GM21423 (cell line): ENCODE measurements around the gene ZSCAN10.
"Not testable (repeated sequence)": the region's sequence is repeated elsewhere in the genome, so short reads cannot be mapped to it uniquely, and the experiment has no call there.

Source experiments
- ATAC-seq: cut with Tn5 transposase; IDR thresholded peaks from one replicate; pipeline ENCODE4 v1.9.1; 2021; ENCODE audit warnings: mild to moderate bottlenecking, moderate library complexity; ENCODE audit not compliant: unreplicated experiment

The ZSCAN10 gene

GRCh38 chr16:3098459-3099394, at the start of gene ZSCAN10:
TSS of gene ZSCAN10 (minus strand) at chr16:3099294. CDS start at chr16:3092937, 6,357 bp downstream.
- no peak for ATAC-seq

- ATAC-seq = no peak
These were observed 49.4 kb upstream of the ZSCAN10 start for GRCh38 chr16:3148256-3149192.

- no peak for ATAC-seq
These were observed 48.6 kb upstream of the ZSCAN10 start for GRCh38 chr16:3147757-3148104.

DNA sequence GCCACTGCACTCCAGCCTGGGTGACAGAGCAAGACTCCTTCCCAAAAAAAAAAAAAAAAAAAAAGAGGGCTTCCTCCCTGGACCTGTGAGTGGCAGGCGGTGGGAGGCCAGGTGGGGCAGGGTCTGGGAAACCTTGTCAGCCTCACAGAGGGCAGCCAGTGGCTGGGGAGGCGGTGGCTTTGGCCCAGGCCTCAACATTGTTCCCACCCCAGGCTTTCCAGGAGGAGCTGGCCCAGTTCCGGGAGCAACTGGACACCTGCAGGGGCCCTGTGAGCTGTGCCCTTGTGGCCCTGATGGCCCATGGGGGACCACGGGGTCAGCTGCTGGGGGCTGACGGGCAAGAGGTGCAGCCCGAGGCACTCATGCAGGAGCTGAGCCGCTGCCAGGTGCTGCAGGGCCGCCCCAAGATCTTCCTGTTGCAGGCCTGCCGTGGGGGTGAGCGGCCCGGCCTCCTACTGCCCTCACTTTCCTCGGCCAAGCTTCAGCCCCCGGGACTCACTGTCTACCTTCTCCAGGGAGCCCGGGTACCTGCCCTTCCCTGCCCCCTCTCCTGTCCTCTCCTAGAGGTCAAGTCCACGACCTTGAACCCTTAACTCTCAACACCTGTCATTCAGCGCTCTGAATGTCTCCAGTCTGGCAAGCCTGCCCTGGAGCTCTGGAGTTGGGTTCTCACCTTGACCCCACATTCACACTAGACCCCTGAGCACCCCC, 48.1 kb upstream of the ZSCAN10 start:
- no peak for ATAC-seq

DNA sequence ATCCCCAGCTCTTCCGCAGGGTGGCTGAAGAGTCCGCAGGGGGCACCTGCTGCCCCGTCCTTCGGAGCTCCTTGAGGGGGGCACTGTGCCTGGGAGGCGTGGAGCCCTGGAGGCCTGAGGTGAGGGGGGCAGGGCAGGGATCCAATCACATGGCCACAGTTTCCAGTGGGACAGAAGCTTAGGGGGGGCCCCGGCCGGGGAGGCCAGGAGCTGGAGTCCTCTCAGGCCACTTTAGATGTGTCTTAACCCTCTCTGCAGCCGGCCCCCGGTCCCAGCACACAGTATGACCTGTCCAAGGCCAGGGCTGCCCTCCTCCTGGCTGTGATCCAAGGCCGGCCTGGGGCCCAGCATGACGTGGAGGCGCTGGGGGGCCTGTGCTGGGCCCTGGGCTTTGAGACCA, 46.6 kb upstream of the ZSCAN10 start:
- ATAC-seq = no peak

DNA sequence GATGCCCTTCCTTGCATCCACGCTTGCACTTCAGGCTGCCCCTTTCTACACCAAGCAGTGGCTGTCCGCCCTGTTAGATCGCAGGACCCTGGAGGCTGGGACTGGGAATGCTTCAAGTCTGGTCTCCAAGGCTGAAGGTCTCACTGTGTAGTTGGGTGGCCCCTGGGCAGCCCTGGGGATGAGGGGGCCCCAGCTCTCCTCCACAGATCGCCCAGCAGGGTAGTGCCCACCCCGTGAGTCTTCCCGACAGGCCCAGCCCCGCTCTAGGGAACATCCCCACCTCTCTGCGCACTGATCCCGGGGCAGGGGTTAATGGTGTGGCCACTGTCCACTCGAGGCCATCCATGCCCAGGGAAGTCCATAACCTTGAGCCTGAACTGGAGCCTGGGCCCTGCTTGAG, 46.1 kb upstream of the ZSCAN10 start:
- no peak for ATAC-seq

GRCh38 chr16:3144321-3144983, 45.4 kb upstream of the ZSCAN10 start:
- no peak for ATAC-seq

- ATAC-seq = no peak
These were observed 44.7 kb upstream of the ZSCAN10 start for GRCh38 chr16:3143598-3144320.

DNA sequence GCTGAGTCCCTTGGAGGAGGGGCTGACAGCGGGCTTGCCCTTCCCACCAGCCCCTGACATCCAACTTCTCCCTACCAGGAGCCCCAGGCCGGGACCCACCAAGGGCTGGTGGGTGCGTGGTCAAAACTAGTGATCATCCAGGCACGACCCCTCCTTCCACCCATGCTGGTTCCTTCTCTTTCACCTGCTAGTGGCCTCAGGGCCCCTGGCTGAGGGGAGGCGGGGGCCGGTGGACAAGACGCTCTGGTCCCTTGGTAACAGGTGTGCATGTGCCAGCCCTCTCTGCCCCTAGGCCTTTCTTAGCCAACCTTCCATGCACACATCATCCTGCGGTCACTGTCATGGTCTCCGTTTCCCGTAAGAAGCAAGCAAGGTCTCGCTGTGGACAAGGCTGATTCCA, 44.1 kb upstream of the ZSCAN10 start:
- ATAC-seq = no peak

DNA sequence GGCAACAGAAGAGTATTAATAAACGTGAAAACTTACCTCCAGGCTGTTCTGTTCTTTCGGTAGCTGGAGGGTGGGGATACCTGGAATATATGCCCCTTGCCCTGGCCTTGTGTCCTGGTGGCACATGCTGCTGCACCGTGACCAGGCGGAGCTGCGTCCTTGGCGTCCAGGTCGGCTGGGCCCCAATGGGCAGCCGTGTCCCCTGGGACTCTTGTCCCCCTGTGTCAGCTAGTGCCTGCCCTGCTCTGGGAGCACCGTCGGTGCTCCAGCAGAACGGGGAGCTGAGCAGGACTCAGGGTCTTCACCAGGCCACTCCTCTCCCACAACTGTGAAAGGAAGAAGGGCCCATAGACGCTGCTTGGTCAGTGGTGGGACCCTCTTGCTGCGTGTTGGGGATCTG, 43.7 kb upstream of the ZSCAN10 start:
- ATAC-seq = no peak

DNA sequence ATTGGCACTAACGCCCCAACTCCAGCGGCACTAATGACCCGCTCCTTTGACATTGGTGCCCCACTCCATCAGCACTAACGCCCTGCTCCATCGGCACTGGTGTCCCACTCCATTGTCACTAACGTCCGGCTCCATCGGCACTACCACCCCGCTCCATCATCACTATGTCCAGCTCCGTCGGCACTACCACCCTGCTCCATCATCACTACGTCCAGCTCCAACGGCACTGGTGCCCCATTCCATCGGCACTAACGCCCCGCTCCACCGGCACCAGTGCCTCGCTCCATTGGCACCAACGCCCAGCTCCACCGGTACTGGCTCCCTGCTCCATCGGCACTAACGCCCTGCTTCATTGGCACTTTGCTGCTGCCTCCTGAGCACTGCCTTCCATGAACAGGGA, 43.2 kb upstream of the ZSCAN10 start:
- ATAC-seq = no peak

DNA sequence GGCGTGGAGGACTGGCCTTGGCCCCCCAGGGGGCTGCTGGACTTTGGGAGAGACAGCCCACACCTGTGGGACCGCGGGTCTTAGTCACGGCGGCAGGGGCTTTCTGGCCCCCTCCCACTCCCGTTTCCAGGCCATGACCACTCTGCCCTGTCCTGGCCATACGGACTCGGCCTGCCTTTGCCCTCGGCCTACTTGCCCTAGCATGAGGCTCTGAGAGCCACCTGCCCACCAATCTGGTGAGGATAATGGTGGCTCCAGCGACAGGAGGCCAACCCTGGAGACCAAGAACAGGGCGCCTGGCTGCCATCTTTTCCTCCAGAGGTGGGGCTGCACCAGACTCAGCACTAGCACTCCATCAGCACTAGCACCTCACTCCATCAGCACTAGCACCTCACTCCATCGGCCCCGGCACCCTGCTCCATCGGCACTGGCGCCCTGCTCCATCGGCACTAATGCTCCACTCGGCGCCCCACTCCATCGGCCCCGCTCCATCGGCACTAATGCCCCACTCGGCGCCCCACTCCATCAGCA, 42.8 kb upstream of the ZSCAN10 start:
- no peak for ATAC-seq

GRCh38 chr16:3140603-3141427, 41.7 kb upstream of the ZSCAN10 start:
- ATAC-seq = no peak

DNA sequence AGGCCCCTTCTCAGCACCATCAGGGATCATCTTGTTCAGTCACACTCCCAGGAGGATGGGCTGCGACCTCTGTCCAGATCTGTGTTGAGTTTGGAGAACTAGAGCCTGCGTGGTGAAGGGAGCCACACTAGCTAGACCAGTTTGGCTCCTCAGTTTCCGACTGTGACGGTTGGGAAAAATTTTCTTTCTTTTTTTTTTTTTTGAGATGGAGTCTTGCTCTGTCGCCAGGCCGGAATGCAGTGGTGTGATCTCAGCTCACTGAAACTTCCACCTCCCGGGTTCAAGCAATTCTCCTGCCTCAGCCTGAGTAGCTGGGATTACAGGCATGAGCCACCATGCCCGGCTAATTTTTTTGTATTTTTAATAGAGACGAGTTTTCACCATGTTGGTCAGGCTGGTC, 40.5 kb upstream of the ZSCAN10 start:
- ATAC-seq = not testable (repeated sequence)

DNA sequence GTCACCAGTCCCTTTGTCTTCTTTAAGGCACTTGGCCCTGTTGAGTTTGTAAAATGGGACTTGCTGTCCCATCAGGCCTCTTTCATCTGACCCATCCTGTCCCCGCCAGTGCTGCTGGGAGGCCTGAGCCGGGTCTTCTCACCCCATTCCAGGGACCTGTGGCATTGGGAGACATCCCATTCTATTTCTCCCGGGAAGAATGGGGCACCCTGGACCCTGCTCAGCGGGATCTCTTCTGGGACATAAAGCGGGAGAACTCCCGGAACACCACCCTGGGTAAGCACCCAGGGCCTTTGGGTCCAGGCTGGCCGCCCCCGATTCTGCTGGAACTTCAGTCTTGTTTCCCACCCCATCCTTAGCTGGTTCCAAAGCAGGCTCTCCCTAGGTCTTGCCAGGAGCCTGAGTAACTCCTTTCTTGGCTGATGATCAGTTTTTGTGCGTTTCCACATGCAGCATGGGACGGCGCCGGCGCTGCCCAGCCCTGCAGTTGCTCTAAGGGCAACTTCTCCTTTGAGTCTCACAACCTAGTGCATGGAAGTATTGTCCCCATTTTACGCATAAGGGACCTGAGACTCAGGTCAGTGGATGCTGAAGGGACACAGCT, 39.8 kb upstream of the ZSCAN10 start:
- no peak for ATAC-seq

- no peak for ATAC-seq
These were observed 39.2 kb upstream of the ZSCAN10 start for GRCh38 chr16:3138342-3138741.

- ATAC-seq = no peak
These were observed 38.2 kb upstream of the ZSCAN10 start for GRCh38 chr16:3137267-3137666.

DNA sequence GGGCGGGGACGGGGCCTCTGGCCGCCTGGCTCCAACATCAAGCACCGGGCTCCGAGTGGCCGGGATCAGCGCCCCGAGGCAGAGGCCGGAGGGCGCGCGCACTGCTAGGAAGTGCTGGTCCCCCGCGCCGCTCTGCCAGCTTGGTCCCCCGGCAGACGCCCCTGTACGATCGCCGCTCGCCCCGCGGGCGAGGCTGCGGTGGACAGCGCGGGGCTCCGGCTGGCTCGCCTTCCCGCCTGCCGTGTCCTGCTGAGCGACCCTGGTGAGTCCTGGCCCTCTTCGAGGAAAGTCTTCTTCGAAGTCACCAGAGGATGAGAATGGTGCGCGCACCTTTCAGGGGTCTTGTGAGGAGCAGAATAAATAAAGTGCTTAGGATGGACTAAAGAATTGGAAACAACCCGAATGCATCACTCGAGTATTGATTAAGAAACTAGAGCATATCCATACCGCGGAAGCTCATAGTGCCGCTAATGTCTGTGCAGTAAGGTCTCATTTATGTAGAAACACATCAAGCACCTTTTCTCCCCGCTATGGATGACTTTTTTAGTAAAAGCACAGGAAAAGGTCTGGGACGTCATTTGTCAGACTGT, 36.1 kb upstream of the ZSCAN10 start:
- no peak for ATAC-seq
